ENCODE results near the gene CACNA1G.

DNA sequence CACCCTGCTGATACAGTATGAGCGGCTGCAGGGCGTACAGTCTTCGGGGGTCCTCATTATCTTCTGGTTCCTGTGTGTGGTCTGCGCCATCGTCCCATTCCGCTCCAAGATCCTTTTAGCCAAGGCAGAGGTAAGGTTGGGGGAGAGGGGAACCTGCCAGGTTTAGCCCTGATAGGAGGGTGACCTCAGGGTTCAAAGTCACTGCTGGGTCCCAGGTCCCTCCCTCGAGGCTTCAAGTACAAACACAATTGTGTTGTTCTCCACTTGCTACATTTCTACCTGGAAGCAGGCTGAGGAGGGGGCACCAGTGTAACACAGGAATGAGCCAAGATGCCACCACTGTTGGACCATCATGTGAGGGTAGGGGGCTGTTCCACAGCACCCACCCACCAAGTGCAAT, 96.5 kb downstream of the CACNA1G start:
- TF ChIP-seq, protein P1, sequence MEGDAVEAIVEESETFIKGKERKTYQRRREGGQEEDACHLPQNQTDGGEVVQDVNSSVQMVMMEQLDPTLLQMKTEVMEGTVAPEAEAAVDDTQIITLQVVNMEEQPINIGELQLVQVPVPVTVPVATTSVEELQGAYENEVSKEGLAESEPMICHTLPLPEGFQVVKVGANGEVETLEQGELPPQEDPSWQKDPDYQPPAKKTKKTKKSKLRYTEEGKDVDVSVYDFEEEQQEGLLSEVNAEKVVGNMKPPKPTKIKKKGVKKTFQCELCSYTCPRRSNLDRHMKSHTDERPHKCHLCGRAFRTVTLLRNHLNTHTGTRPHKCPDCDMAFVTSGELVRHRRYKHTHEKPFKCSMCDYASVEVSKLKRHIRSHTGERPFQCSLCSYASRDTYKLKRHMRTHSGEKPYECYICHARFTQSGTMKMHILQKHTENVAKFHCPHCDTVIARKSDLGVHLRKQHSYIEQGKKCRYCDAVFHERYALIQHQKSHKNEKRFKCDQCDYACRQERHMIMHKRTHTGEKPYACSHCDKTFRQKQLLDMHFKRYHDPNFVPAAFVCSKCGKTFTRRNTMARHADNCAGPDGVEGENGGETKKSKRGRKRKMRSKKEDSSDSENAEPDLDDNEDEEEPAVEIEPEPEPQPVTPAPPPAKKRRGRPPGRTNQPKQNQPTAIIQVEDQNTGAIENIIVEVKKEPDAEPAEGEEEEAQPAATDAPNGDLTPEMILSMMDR (IDR thresholded peaks at IDR 0.05 in 8 of 11, conservative IDR thresholded peaks at IDR 0.05 in 3 of 11), result no peak
- no peak for TF ChIP-seq POLR2AphosphoS5 (IDR thresholded peaks at IDR 0.05)
- TF ChIP-seq POLR2A (IDR thresholded peaks at IDR 0.05), result no peak

All from spleen (tissue), 7 donors.